Measurements from ENCODE around the gene GALNT2. TPM values are rescaled to one million over a fixed set of nuclear protein-coding genes. Genes with fewer than 3 reads are reported as not detected.

The GALNT2 gene
- total and polyA plus RNA-seq, 10 of the 15 experiments (the other 5 are each of a cell fraction or from before 2014, with no cell fraction given), result 0.52 to 27.7 (median 16.3) TPM

- in situ Hi-C loops (cut with MboI) (no loop called here), intact Hi-C loops (cut with micrococcal nuclease; ENCODE audit: unreplicated experiment) (loop anchor here (10.0 kb wide), 1 partner anchor 1062 kb away; no protein-coding TSS in a partner anchor)
- Histone ChIP-seq H4K20me1 (ENCODE audit: control insufficient read depth, insufficient read depth) (no peaks in the 10 kb centered on the region), H3K9me3 (replicated peaks; ENCODE audit: control insufficient read depth, insufficient read depth, low read length) (no peaks in the 10 kb centered on the region), H2AFZ (ENCODE audit: control insufficient read depth, low read depth, low read length) (no peak overlapping the region), H3K27ac (ENCODE audit: control insufficient read depth, insufficient read depth) (no peak overlapping the region), H3K4me3 (no peak overlapping the region), H3K4me2 (ENCODE audit: control insufficient read depth, insufficient read depth) (no peak overlapping the region), H3K27me3 (replicated peaks in 1 of 2; ENCODE audit: control insufficient read depth in 2 of 2, insufficient read depth in 2 of 2, low read length in 1 of 2) (no peaks in the 10 kb centered on the region), H3K36me3 (ENCODE audit: control insufficient read depth in 2 of 2, insufficient read depth in 2 of 2, low read length in 1 of 2) (no peaks in the 10 kb centered on the region), H3K4me1 (ENCODE audit: control insufficient read depth, insufficient read depth, low read length) (no peaks in the 10 kb centered on the region), H3K9ac (ENCODE audit: control insufficient read depth, insufficient read depth, low read length) (no peak overlapping the region), H3K79me2 (ENCODE audit: control insufficient read depth, insufficient read depth, low read length) (no peaks in the 10 kb centered on the region)
- BruUV-seq (replicated peaks), result no TSS peak
- DNase-seq (ENCODE audit: low read depth, low spot score), result no peak
- POLR2A ChIA-PET, result no interaction called here
- RAD21 ChIA-PET (ENCODE audit: unreplicated experiment), result no interaction called here
- CTCF ChIA-PET, result no interaction called here
- no peak for FAIRE-seq
- 38% methylated on average over 20 of the region's 23 CpGs for WGBS (ENCODE audit: insufficient coverage, insufficient replicate concordance, low lambda C conversion rate, missing lambda C conversion rate)
- SMC1A ChIA-PET (ENCODE audit: uncharacterized antibody, unreplicated experiment), result no interaction called here
- no peak for ATAC-seq
- TF ChIP-seq SUPT20H (IDR thresholded peaks at IDR 0.05; ENCODE audit: borderline replicate concordance, control insufficient read depth, low read depth, low read length) (no peak), MEF2B (IDR thresholded peaks at IDR 0.05; ENCODE audit: partially characterized antibody, poor library complexity, severe bottlenecking) (no peak), PML (IDR thresholded peaks at IDR 0.05; ENCODE audit: low read length) (no peak), DPF2 (IDR thresholded peaks at IDR 0.05) (no peak), HDAC2 (IDR thresholded peaks at IDR 0.05) (no peak), ESRRA (IDR thresholded peaks at IDR 0.05; ENCODE audit: low read length) (no peak), KAT2A (conservative IDR thresholded peaks at IDR 0.05; ENCODE audit: control insufficient read depth, low read depth, low read length) (no peak), FOXM1 (IDR thresholded peaks at IDR 0.05; ENCODE audit: low read depth, low read length) (no peak), TBL1XR1 (IDR thresholded peaks at IDR 0.05; ENCODE audit: low read depth, low read length) (no peak), PKNOX1 (IDR thresholded peaks at IDR 0.05) (no peak), ZNF592 (IDR thresholded peaks at IDR 0.05) (no peak), RELA (IDR thresholded peaks at IDR 0.05; ENCODE audit: borderline replicate concordance, partially characterized antibody) (no peak), SMC3 (IDR thresholded peaks at IDR 0.05; ENCODE audit: borderline replicate concordance, low read length) (no peak), BCLAF1 (IDR thresholded peaks at IDR 0.05) (no peak), SP1 (IDR thresholded peaks at IDR 0.05; ENCODE audit: low read depth, low read length) (no peak), JUNB (IDR thresholded peaks at IDR 0.05) (no peak), MTA3 (IDR thresholded peaks at IDR 0.05; ENCODE audit: borderline replicate concordance, low read length) (no peak)
Measured at GRCh38 chr1:230316864-230317745, 250.1 kb downstream of the GALNT2 start.
